Right lobe of liver (tissue), 4 donors: ENCODE data around the gene COL16A1.

Source experiments
- POLR2A ChIP-seq: fragments of 450-650 bp; IDR thresholded peaks from one replicate; pipeline ENCODE4 v1.6.1; 2017; ENCODE audit warnings: antibody characterized with exemption, mild to moderate bottlenecking
- TF ChIP-seq, protein P1 (sequence below), 4 donors: fragments of 200-600 bp in 3 of 4; fragments of 450-650 bp in 1 of 4; IDR thresholded peaks; one replicate each; pipeline versions ENCODE4 v1.5.1 to v1.8.0; 2016 to 2022; ENCODE audit warnings: antibody characterized with exemption in 4 of 4, mild to moderate bottlenecking in 2 of 4
- donor health status: DM: no; HTN: no; CAD: no.
- donor health status: DM: no; HTN: no; CAD: no.
- donor health status: DM: no; HTN: yes; CAD: no.

DNA sequence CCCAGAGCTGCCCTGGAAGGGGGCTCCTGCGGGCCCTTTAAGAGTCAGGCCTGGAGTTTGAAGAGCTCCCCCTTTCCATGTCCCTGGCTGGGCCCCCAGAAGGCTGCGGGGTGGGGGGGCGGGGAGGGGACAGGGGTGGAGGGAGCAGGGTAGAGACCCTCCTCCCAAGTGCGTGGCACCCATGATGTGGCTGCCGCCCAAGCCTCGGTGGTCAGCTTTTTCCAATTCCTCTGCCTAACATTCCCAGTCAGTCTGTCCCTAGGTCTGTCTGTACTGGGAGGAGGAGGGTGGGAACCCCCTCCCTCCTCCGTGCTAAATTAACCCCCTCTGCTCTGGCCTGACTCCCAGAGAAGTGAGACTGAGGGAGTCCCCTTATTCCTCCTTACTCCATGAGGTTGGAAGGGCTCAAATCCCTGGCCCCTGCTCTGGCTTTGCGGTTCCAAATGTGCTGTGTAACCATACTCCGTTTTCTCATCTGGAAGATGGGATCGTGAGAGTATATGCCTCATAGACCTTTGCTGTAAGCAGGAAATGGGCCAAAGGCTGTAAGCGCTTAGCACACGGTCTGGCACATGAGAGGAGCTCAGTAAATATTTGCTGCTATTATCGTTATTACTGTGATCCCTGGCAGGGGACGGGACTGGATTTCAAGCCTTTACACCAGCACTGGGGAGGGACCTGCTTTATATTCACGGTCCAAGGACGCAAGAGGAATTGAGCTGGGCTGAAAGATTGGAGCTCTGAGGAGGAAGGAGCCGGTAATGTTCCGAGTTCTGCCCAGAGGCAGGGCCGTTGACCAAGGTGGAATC lies 658 bp upstream of the COL16A1 start:
- TF ChIP-seq, protein P1, sequence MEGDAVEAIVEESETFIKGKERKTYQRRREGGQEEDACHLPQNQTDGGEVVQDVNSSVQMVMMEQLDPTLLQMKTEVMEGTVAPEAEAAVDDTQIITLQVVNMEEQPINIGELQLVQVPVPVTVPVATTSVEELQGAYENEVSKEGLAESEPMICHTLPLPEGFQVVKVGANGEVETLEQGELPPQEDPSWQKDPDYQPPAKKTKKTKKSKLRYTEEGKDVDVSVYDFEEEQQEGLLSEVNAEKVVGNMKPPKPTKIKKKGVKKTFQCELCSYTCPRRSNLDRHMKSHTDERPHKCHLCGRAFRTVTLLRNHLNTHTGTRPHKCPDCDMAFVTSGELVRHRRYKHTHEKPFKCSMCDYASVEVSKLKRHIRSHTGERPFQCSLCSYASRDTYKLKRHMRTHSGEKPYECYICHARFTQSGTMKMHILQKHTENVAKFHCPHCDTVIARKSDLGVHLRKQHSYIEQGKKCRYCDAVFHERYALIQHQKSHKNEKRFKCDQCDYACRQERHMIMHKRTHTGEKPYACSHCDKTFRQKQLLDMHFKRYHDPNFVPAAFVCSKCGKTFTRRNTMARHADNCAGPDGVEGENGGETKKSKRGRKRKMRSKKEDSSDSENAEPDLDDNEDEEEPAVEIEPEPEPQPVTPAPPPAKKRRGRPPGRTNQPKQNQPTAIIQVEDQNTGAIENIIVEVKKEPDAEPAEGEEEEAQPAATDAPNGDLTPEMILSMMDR (IDR thresholded peaks at IDR 0.05), result no peak
- no peak for TF ChIP-seq POLR2A
